A172 (cell line): ENCODE measurements around the gene VPS18. TPM values are rescaled to one million over a fixed set of nuclear protein-coding genes. Genes with fewer than 3 reads are reported as not detected.
"Not testable (repeated sequence)": the region's sequence is repeated elsewhere in the genome, so short reads cannot be mapped to it uniquely, and the experiment has no call there.

Source experiments
- DNase-seq: peaks from one replicate; pipeline ENCODE4 v3.0.0-alpha.2; 2015; ENCODE audit warnings: low spot score
- total RNA-seq: library from RNA; depleted of rRNA; stranded (reverse); fragments of >200 nt; shearing (Covaris generic); gene quantifications from 2 replicates; pipeline ENCODE4 v1.2.3, GENCODE V29; 2014; rRNA removed

The VPS18 gene
- 39.7 and 41.7 TPM in 2 replicates for total RNA-seq

- peak; percentile 91 for DNase-seq
Measured at GRCh38 chr15:40893733-40894680, at the start of gene VPS18. VPS18 (plus strand) TSS chr15:40894450; CDS start chr15:40894769, 319 bp downstream.

GRCh38 chr15:40844696-40845030 lies 49.6 kb upstream of the VPS18 start:
- no peak for DNase-seq

GRCh38 chr15:40845036-40845435 lies 49.2 kb upstream of the VPS18 start:
- no peak for DNase-seq

GRCh38 chr15:40845511-40846284 lies 48.6 kb upstream of the VPS18 start:
- peak; percentile 68 for DNase-seq

DNA sequence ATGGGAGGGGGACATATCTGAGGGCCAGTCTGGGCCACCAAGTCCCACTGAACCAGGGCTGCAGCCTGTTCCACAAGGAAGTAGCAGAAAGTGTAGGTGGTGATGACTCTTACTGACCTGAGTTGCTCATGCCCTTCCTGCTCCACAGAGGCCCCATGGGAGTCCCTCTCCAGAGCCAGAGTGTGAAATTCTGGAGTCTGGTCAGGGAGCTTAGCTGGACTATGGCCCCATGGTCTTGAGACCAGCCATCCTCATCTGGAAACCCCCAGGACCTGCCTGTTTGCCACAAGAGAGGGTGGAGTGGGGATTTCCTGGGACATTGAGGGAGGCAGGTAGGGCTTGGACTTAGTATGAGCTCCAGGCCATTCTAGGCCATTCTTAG lies 47.4 kb upstream of the VPS18 start:
- DNase-seq, result no peak

DNA sequence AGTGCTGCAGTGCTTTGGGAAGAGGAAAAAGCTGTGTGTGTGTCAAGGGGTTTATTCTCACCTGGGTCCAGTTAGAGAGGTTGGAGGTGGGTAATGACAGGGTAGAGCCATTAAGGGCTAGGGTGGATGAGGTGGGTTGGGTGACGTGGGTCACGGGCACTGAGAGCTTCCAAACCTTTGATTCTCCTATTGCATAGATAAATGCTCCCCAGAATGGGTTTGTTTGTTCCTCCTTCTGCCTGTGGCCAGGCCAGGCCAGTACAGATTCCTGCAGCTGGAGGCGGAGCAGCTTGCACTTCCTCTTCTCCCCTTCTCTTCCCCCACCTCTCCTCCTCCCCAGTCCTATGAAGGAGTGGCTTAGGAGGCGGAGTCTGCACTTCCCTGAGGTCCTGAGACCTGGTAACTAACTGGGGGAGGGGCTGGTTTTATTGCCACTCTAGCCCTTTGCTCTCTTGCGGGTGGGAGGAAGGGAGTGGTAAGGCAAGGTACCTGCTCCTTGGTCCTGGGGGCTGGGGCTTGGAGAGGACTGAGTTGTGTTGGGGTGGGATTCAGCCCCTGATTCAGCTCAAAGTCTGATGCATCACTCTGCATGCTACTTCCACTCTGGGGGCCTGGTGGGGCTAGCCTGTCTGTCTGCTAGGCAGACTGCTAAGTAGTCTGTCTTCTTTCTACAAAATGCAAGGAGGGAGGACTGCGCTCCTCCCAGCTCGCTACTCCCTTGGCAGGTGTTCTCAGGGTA lies 46.9 kb upstream of the VPS18 start:
- peak; percentile 68 for DNase-seq

DNA sequence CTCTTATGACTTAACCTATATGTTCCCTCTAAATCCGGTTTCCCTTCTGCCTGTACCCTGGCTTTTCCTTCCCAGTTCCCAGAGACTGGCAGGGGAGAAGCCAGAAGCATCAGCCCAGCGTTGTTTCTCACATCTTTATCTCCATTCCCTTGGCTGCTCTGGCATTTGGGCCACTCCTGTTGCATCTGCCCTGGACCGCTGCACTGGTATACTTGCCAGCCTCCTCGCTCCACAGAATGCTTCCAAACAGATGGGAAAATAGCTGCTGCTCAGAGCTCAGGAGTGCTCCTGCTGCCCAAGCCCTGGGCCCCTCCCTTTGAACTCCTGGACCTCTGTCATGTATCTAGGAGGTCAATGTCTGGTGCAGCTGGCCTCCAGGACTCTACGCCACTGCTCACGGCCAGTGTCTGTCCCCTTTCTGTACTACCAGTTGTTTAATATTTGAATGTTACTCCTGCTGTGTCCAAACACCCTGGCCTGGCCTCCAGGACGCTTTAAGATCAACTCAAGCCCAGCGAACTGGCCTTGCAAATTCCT lies 43.6 kb upstream of the VPS18 start:
- no peak for DNase-seq

DNA sequence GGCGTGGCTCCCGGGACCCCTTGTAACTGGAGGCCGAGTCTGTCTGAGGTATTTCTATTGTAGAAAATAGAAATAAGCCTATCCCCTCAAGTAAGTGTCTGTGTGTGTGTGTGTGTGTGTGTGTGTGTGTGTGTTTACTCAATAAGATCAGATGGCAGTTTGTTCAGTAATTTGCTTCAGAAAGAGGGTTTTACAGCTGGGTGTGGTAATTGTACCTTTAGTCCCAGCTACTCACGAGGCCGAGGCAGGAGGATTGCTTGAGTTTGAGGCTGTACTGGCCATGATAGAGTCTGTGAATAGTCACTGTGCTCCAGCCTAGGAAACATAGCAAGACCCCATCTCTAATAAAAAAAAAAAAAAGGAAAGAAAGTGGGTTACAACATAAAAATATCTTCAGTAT lies 41.7 kb upstream of the VPS18 start:
- no peak for DNase-seq

DNA sequence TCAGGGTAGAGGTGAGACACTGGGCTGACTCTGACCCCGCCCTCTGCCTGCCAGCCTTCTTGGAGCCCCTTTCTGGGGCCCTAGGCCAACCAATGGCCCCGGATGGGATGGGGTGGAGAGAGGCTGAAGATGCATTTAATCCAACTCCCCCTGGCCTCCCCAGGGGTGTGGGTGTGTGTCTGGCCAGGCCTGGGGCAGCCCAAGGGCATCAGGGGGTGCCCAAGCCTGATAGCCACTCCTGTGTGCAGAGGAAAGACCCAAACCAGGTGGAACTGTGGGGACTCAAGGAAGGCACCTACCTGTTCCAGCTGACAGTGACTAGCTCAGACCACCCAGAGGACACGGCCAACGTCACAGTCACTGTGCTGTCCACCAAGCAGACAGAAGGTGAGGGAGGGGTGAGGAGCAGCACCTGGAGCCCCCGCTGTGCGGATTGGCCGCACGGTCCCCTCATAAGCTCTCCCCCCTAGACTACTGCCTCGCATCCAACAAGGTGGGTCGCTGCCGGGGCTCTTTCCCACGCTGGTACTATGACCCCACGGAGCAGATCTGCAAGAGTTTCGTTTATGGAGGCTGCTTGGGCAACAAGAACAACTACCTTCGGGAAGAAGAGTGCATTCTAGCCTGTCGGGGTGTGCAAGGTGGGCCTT lies 40.9 kb upstream of the VPS18 start:
- DNase-seq, result no peak

DNA sequence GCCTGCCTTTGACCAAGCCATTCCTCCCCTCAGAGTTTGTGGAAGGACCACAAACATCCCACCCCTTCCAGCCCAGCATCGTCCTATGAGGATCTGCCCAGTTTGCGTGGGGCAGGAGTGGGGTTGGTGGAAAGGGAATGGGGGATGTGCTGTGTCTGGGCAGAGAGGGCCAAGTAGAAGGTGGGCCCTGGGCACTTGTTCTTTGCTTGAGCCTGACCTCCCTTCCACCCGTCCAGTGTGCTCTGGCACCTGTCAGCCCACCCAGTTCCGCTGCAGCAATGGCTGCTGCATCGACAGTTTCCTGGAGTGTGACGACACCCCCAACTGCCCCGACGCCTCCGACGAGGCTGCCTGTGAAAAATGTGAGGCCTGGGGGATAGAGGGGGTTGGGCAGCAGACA lies 40.1 kb upstream of the VPS18 start:
- no peak for DNase-seq

DNA sequence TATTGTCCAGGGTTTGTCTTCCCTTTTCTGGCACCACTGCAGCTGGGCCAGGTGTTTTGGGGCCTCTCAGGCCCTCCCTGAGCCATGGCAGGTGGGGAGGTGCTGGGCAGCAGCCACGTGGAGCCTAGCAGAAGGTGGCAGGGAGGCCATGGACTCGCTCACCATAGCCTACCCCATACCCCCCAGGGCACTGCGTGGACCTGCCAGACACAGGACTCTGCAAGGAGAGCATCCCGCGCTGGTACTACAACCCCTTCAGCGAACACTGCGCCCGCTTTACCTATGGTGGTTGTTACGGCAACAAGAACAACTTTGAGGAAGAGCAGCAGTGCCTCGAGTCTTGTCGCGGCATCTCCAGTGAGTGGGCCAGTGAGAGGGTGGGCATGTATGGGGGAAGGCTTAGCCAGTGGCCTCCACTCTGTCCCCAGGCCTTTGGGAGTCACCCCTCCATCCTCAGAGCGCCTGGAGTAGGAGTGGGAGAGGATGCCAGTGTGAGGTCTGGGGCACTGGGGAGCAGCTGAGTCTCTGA lies 38.5 kb upstream of the VPS18 start:
- DNase-seq, result no peak

- no peak for DNase-seq
Measured at GRCh38 chr15:40856746-40857145, 37.5 kb upstream of the VPS18 start.

DNA sequence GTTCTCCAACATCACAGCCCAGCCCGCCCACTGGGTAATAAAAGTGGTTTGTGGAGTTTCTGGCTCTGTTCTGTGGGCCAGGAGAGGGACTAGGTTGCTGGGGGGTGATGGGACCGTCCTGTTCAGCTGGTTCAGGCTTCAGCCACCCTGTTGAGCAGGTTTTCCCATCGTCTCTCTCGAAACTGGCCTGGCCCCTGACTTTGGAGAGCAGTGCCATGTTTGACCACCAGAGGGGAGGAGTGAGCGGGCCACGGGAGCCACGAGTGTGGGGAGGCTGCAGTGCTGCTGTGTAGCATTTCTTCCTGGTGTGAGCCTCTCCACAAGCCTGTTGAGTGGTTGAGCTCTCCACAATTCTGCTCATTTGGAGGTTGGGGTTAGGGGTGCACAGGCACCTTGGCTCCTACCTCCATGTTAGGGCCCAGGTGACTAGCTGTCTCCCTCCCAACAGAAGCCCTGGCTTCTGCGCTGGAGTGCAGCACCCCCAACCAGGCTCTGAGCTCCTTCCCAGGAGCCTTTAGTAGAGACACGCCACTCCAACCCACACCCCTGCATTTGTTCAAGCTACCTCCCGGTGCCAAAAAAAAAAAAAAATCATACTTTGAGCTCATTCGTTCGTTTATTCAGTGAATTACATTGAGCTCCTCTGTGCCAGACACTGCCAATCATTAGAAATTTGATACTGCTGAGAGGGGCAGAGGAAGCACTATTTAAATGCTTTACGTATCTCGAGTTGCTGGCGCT lies 36.5 kb upstream of the VPS18 start:
- peak; percentile 42 for DNase-seq

GRCh38 chr15:40858706-40859105 lies 35.5 kb upstream of the VPS18 start:
- DNase-seq, result no peak

GRCh38 chr15:40859206-40859851 lies 34.9 kb upstream of the VPS18 start:
- peak; percentile 69 for DNase-seq

DNA sequence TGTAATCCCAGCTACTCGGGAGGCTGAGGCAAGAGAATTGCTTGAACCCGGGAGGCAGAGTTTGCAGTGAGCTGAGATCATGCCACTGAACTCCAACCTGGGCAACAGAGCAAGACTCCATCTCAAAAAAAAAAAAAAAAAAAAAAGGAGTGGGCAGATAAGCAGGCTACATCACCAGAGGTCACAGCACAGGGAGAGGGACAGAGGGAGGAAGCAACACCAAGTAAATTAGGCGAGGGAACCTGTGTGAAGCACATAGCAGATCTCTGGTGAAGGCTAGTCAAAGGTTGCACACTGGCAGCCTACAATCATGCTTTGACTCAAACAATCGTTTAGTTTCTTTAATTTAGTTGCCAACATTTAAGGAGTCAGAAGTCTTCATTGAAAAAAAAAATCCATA lies 33.1 kb upstream of the VPS18 start:
- not testable (repeated sequence) for DNase-seq

DNA sequence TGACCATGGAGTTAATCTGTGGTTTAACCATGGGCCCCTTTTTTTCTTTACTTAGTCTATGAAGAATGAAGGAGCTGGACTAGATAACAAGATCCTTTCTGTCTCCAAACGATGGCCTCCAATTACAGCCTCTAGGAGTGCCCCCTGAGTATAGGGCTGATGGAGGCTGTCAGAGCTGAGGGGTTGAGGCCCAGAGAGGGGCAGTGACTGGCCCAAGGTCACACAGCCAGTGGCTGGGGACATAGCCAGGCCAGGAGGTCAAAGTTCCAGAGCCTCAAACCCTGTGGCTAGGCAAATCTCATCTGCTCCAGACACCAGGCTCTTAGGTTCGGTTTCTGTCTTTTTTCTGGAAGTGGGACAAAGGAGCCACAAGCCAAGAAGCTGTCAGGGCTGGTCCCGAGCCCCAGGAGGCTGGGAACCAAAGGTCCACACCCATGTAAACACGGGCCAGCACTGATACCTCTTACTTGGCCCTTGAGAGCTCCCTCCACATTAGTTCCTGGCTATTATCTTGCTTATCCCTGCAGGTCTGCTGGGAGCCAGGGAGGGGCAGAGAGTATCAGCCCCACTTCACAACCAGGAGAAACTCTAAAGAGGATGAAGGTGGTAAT lies 30.5 kb upstream of the VPS18 start:
- no peak for DNase-seq

DNA sequence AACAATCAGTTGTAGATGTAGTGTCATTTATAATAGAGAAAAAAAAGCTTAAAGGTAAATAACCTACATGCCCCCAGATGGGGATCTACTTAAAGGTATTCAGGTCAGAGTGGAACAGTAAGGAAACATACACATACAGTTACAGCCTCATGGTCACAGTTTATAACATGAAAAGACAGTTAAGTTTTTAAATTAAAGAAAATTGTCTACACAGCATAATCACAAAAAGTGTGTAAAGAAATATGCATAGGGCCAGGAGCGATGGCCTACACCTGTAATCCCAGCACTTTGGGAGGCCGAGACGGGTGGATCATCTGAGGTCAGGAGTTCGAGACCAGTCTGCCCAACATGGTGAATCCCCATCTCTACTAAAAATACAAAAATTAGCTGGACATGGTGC lies 27.1 kb upstream of the VPS18 start:
- no peak for DNase-seq

DNA sequence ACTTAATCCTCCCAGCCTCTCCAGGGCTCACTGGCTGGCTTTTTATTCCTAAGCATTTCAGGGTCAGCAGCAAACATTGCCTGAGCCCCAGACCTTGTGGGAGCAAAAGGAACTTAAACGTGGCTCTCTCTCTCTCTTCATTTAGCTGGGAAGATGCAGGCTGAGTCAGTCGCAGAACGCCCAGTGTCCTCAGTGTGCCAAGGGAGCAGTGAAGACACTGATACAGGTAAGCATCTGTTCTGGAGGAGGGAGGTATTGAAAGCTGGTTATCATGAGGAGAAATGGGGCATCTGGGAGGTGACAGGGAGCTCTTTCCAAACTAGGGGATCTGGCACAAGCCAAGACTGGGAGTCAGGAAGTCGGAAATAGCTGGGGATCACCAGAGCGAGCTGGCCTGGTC lies 24.6 kb upstream of the VPS18 start:
- DNase-seq, result no peak

GRCh38 chr15:40870716-40871115 lies 23.5 kb upstream of the VPS18 start:
- DNase-seq, result no peak
